ENCODE data around the gene SIGLEC14. TPM values are rescaled to one million over a fixed set of nuclear protein-coding genes. Genes with fewer than 3 reads are reported as not detected.

The SIGLEC14 gene
- total RNA-seq, 2 donors from 2014 or later: not detected

DNA sequence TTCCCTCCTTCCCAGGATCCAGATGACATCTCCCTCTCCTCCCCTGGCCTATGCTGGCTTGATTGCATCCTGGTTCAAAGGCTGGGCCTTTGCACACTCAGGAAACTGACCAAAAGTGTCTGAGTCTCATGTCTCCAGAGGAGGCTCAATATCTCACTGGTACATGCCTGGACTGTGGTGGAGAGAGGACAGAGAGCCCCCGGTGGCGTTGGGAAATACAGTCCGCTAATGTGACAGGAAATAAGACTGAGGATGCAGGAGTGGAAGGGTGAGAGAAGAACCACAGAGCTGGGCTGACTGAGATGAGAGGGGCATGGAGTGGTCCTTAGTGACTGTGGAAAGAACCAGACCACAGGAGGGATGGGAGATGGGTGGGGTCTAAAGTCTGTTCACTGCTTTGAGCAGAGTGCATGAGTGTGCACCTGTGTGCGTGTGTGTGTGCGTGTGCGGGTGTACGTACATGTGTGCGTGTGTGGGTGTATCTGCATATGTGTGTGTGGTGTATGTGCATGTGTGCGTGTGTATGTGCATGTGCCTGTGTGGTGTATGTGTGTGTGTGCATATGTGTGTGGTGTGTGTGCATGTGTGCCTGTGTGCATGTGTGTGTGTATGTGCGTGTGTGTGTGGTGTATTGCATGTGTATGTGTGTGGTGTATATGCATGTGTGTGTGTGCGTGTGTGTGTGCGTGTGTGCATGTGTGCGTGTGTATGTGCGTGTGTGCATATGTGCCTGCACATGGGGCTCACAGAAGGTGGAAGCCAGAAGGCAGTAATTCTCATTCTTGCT is 18.3 kb downstream of the SIGLEC14 start:
- DNase-seq (no peak), ATAC-seq (no peak)
- Histone ChIP-seq H3K4me1 (no peaks in the 10 kb centered on the region), H3K4me3 (no peak overlapping the region), H3K27me3 (no peaks in the 10 kb centered on the region), H3K27ac (no peak overlapping the region), H3K36me3 (replicated peaks in 1 of 2; ENCODE audit: insufficient read depth in 1 of 2, low read depth in 2 of 2) (no peaks in the 10 kb centered on the region), H3K9me3 (no peaks in the 10 kb centered on the region)
- WGBS, 2 donors: 68 to 69% methylated on average over 14 of the region's 14 CpGs
- intact Hi-C loops (cut with DNase I): no loop called here
- TF ChIP-seq, protein P1, sequence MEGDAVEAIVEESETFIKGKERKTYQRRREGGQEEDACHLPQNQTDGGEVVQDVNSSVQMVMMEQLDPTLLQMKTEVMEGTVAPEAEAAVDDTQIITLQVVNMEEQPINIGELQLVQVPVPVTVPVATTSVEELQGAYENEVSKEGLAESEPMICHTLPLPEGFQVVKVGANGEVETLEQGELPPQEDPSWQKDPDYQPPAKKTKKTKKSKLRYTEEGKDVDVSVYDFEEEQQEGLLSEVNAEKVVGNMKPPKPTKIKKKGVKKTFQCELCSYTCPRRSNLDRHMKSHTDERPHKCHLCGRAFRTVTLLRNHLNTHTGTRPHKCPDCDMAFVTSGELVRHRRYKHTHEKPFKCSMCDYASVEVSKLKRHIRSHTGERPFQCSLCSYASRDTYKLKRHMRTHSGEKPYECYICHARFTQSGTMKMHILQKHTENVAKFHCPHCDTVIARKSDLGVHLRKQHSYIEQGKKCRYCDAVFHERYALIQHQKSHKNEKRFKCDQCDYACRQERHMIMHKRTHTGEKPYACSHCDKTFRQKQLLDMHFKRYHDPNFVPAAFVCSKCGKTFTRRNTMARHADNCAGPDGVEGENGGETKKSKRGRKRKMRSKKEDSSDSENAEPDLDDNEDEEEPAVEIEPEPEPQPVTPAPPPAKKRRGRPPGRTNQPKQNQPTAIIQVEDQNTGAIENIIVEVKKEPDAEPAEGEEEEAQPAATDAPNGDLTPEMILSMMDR (IDR thresholded peaks at IDR 0.05): no peak
- TF ChIP-seq POLR2A (IDR thresholded peaks at IDR 0.05): no peak

GRCh38 chr19:51627491-51628138 is 19.0 kb downstream of the SIGLEC14 start:
- WGBS, 2 donors: 44 to 52% methylated on average over 10 to 16 of the region's 16 CpGs
- no peaks in the 10 kb centered on the region for H3K4me1 ChIP-seq
- no peak for DNase-seq
- H3K36me3 ChIP-seq (replicated peaks in 1 of 2; ENCODE audit: insufficient read depth in 1 of 2, low read depth in 2 of 2): no peaks in the 10 kb centered on the region
- intact Hi-C loops (cut with DNase I): no loop called here
- H3K27me3 ChIP-seq: no peaks in the 10 kb centered on the region
- no peak for ATAC-seq
- TF ChIP-seq, protein P1 (IDR thresholded peaks at IDR 0.05): no peak
- no peak for TF ChIP-seq POLR2A (IDR thresholded peaks at IDR 0.05)
- peaks cover 0 to 3% (median 0%) of the 10 kb centered on the region in 3 donors for H3K9me3 ChIP-seq
- H3K27ac ChIP-seq: no peak overlapping the region
- H3K4me3 ChIP-seq: no peak overlapping the region

DNA sequence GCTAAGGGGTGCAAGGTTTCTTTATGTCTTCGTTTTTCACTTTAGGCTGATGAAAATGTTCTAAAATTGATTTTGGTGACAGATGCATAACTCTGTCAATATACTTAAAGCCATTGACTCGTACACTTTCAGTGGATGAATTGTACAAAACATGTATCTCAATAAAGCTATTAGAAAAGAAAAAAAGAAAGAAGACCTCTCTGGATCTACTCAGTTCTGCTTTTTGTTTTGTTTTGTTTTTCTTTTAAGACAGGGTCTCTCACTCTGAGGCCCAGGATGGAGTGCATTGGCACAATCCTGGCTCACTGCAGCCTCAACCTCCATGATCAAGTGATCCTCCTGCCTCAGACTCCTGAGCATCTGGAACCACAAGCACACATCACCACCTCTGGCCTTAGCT is 19.9 kb downstream of the SIGLEC14 start:
- Histone ChIP-seq H3K9me3 (peaks cover 0 to 4% (median 0%) of the 10 kb centered on the region in 3 donors), H3K4me3 (no peak overlapping the region), H3K27ac (no peak overlapping the region), H3K27me3 (no peaks in the 10 kb centered on the region), H3K36me3 (replicated peaks in 1 of 2; ENCODE audit: insufficient read depth in 1 of 2, low read depth in 2 of 2) (no peaks in the 10 kb centered on the region), H3K4me1 (no peaks in the 10 kb centered on the region)
- no peak for TF ChIP-seq POLR2A (IDR thresholded peaks at IDR 0.05)
- intact Hi-C loops (cut with DNase I): no loop called here
- WGBS, 2 donors: 21 to 24% methylated on average over 2 of the region's 2 CpGs
- no peak for DNase-seq
- ATAC-seq: no peak

GRCh38 chr19:51621178-51621577 is 25.4 kb downstream of the SIGLEC14 start:
- no peak overlapping the region for H3K4me3 ChIP-seq
- no peak for DNase-seq
- WGBS, 2 donors: 26 to 73% methylated on average over 2 of the region's 2 CpGs
- intact Hi-C loops (cut with DNase I): no loop called here
- peaks cover 0 to 4% (median 0%) of the 10 kb centered on the region in 3 donors for H3K9me3 ChIP-seq
- no peak for ATAC-seq
- no peak overlapping the region for H3K27ac ChIP-seq
- no peaks in the 10 kb centered on the region for H3K36me3 ChIP-seq (replicated peaks in 1 of 2; ENCODE audit: insufficient read depth in 1 of 2, low read depth in 2 of 2)
- H3K4me1 ChIP-seq: no peaks in the 10 kb centered on the region
- peaks cover 0 to 2% of the 10 kb centered on the region in 2 donors for H3K27me3 ChIP-seq
- TF ChIP-seq, protein P1 (IDR thresholded peaks at IDR 0.05): no peak
- TF ChIP-seq POLR2A (IDR thresholded peaks at IDR 0.05): no peak

- H3K4me1 ChIP-seq: no peaks in the 10 kb centered on the region
- no peaks in the 10 kb centered on the region for H3K9me3 ChIP-seq
- DNase-seq (no peak), ATAC-seq (no peak)
- H3K27ac ChIP-seq: no peak overlapping the region
- peaks cover 0 to 4% of the 10 kb centered on the region in 2 donors for H3K27me3 ChIP-seq
- no peak overlapping the region for H3K4me3 ChIP-seq
- H3K36me3 ChIP-seq (replicated peaks in 1 of 2; ENCODE audit: insufficient read depth in 1 of 2, low read depth in 2 of 2): no peaks in the 10 kb centered on the region
- 54 to 66% methylated on average over 2 to 7 of the region's 7 CpGs for WGBS, 2 donors
- intact Hi-C loops (cut with DNase I): no loop called here
- TF ChIP-seq POLR2A (IDR thresholded peaks at IDR 0.05): no peak
- TF ChIP-seq, protein P1 (IDR thresholded peaks at IDR 0.05): no peak
Observed at GRCh38 chr19:51615991-51616390, 30.6 kb downstream of the SIGLEC14 start.

All from body of pancreas (tissue), 4 donors.